ENCODE results near the gene TMEM131.

The TMEM131 gene

GRCh38 chr2:97754690-97755346 is 240.9 kb downstream of the TMEM131 start:
- no peak for DNase-seq

- no peak for DNase-seq
Observed at GRCh38 chr2:97752342-97753334, 243.1 kb downstream of the TMEM131 start.

DNA sequence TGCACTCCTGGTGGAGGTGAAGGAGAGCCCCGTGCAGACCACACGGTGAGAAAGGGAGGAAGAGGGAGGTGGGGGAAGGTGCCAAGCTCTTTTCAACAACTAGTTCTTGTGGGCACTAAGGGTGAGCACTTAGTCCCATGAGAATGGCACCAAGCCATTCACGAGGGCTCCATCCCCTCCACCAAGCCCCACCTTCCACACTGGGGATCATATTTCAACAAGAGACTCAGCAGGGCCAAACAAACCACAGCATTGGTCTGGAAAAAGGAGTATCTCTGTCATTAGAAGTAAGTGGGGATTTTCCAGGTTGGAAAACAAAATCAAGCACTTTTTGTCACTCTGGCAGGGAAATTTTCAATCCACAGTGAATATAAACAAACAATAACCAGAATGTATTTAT is 244.0 kb downstream of the TMEM131 start:
- DNase-seq = no peak

DNA sequence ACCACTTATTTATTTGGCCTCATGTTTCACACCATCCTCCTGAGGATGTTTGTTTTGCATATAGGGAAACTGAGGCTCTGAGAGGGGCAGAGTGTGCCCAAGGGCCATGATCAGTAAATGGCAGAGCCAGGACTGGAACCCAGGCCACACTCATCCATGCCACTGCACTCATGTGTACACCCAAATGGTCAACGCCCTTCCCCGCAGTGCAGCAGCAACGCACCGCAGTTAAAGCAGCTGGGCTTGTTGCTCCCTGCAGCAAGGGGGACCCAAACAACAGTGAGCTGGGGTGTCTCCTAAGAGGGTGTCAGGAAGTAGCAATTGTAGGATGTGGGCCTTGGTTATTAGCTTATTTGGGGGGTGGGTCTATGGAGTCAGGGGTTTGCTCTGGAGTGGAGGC is 245.7 kb downstream of the TMEM131 start:
- no peak for DNase-seq

- DNase-seq = no peak
Observed at GRCh38 chr2:97749581-97749980, 246.2 kb downstream of the TMEM131 start.

GRCh38 chr2:97747716-97748115 is 248.0 kb downstream of the TMEM131 start:
- no peak for DNase-seq

DNA sequence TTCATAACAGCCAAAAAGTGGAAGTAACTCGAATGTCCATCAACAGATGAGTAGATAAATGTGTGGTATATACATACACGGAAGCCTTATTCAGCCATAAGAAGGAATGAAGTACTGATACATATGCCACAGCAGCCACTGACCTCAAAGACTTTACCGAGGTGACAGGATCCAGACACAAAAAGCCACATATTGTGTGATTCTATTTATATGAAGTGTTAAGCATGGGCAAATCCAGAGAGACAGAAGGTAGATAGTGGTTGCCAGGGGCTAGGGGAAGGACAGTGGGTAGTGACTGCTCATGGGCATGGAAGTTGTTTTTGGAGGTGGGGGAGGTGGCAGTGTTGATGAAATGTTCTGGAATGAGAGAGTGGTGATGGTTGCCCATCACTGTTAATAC is 248.5 kb downstream of the TMEM131 start:
- no peak for DNase-seq

GRCh38 chr2:97745474-97746174 is 250.1 kb downstream of the TMEM131 start:
- DNase-seq = no peak

DNA sequence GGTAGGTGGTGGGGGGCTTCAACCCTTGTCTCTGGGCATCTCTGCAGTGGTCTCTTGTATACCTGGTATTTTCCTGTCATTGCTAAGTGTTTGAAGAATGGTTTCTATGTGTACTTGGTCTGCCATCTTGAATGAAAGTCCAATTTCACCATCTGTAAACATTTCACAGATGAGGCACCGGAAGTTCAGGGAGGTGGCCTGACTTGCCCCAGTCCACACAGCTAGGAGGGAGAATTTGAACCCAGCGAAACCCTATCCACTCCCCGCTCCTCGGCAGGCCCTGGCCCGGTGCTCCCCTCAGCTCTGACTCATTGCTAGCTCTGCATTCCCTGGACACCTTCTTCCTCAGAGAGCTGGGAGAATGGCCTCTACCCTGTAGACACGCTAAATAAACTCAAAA is 251.8 kb downstream of the TMEM131 start:
- DNase-seq = no peak

GRCh38 chr2:97742381-97742847 is 253.3 kb downstream of the TMEM131 start:
- no peak for DNase-seq

DNA sequence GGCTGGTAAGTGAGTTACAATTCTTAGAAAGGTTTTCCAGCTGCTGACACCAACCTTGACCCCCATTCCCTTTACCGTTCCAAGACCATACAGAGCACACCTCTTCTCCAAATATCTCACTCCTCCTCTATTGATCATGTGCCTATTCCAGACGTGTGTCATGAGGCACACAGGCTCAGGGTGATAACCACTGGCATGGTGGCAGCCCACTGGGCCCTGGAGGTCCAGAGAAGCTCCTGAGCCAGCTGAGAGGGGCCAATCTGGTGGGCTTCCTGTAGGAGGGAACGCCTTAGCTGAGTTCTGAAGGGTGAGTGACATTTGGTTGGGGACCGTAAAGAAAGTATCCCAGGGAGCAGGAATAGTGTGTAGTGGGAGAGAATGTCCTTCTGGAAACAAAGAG is 254.1 kb downstream of the TMEM131 start:
- DNase-seq = no peak

DNA sequence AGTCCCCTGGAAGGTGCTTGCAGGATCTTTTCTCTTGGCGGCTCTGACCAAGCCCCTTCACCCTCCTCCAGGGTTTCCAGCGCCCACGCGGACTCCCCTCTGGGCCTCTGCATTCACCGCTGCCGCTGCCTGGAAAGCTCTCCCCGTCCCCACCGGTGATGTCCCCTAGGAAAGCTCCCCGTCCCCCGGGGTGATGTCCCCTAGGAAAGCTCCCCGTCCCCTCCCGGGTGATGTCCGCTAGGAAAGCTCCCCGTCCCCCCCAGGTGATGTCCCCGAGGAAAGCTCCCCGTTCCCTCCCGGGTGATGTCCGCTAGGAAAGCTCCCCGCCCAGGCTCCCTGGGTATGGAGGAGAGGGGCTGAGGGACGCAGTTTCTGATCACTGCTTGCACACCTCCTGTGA is 254.5 kb downstream of the TMEM131 start:
- no peak for DNase-seq

DNA sequence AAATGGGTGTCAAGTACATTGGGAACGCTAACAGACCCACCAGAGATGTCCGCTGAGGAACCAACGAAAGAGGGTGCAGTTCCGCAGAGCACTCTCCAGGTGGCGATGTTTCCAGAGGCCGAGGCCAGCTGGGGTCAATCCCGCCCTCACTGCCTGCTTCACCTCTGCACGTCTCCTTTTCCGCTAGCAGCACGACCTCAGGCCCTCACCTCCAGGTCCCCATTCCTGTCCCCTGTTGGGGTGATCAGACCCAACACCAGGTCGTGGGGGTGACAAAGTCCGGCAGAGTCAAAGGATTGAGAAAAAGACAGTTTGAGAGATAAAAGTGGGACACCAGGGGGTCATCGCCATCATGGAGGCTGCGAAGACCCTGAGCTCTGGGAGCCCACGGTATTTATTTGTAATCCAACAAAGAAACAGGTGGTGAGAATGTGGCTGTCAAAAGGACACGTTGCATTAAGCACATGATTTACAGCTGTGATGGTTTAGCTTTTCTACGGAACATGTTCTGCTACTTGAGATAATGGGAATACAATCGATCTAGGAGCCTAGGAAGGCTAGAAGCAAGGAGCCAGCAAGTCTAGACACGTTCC is 255.1 kb downstream of the TMEM131 start:
- DNase-seq = peak; percentile 83

- DNase-seq = no peak
Observed at GRCh38 chr2:97739893-97740245, 255.9 kb downstream of the TMEM131 start.

- no peak for DNase-seq
Observed at GRCh38 chr2:97739020-97739892, 256.5 kb downstream of the TMEM131 start.

DNA sequence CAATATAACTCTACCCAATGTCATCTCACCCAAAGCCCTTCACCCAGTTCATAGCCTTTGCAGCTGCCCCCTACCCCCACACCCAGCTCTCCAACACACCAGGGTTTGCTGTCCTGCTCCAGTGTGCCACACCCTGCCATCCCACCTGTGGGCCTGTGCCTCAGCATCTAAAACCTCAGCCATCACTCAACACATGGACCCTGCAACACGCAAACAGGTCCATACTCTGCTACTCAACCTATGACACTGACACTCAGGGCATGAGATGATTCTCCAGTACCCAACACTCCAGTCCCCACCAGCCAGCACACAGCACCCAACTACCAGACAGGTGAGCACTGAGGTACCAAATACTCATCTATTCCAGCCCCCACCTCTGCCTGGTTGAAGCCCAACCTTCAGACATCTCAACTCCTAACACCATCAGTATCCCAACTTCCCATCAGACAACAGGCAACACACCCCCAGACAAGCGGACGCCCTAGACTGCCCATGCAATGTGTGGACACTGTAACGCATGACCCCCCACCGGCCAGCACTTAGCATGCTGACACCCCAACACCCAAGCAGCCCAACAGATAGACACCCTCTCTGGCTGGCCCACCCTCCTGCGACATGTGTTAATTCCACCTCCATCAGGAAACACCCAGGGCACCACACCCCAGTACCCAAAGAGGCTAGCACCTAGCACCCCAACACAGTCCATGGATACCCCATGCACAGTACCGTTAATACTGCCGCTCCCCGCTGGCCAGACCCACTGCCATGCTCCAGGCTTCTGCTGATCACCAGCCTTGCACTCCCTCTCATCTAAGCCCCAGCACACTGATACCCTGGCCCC is 257.3 kb downstream of the TMEM131 start:
- no peak for DNase-seq

GRCh38 chr2:97737421-97738178 is 258.1 kb downstream of the TMEM131 start:
- no peak for DNase-seq

DNA sequence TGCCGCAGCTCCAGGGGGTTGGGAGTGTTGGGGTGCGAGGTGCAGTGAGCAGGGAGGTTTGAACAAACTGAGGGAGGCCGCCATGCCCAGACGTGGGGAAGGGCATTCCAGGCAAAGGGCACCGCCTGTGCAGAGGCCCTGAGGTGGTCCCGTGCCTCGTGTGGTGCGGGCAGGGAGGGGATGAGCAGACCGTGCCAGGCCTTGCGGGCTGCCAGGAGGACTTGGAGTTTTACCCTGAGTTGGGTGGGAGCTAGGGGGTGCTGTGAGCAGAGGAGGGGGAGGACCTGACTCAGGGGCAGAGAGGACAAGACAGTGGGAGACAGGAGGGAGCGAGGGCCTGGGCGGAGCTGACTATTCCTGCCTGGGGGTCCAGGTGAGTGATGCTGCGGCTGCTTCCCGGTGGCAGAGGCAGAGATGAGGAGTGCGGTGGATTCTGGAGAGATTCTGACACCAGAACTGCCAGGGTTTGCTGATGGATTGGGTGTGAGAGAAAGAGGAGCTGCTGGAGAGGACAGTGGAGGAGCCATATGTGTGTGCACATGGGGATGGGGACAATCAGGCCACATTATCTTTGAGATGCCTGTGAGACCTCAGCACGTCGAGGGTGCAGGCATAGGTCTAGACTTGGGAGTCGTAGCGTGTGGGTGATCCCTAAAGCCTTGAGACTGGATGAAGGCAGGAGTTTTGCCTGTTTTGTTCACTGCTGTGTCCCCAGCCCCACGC is 259.0 kb downstream of the TMEM131 start:
- no peak for DNase-seq

GRCh38 chr2:97736185-97736584 is 259.6 kb downstream of the TMEM131 start:
- no peak for DNase-seq

GRCh38 chr2:97735161-97735561 is 260.6 kb downstream of the TMEM131 start:
- no peak for DNase-seq
